HG02885 (cell line): ENCODE results near the gene HID1.
"Not testable (repeated sequence)": the region's sequence is repeated elsewhere in the genome, so short reads cannot be mapped to it uniquely, and the experiment has no call there.

ENCODE experiments used
- ATAC-seq: cut with Tn5 transposase; IDR thresholded peaks from one replicate; pipeline ENCODE4 v1.9.1; 2021; ENCODE audit warnings: mild to moderate bottlenecking; ENCODE audit not compliant: unreplicated experiment, poor library complexity

HID1 gene, protein sequence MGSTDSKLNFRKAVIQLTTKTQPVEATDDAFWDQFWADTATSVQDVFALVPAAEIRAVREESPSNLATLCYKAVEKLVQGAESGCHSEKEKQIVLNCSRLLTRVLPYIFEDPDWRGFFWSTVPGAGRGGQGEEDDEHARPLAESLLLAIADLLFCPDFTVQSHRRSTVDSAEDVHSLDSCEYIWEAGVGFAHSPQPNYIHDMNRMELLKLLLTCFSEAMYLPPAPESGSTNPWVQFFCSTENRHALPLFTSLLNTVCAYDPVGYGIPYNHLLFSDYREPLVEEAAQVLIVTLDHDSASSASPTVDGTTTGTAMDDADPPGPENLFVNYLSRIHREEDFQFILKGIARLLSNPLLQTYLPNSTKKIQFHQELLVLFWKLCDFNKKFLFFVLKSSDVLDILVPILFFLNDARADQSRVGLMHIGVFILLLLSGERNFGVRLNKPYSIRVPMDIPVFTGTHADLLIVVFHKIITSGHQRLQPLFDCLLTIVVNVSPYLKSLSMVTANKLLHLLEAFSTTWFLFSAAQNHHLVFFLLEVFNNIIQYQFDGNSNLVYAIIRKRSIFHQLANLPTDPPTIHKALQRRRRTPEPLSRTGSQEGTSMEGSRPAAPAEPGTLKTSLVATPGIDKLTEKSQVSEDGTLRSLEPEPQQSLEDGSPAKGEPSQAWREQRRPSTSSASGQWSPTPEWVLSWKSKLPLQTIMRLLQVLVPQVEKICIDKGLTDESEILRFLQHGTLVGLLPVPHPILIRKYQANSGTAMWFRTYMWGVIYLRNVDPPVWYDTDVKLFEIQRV

GRCh38 chr17:74972107-74972972 is at the start of gene HID1:
Gene HID1, minus strand, starts transcription at chr17:74972759. Its CDS starts 103 bp downstream, at chr17:74972656.
- ATAC-seq = no peak

- ATAC-seq = no peak
Measured at GRCh38 chr17:75020331-75021110, 48.0 kb upstream of the HID1 start.

- ATAC-seq = no peak
Measured at GRCh38 chr17:75019710-75020109, 47.2 kb upstream of the HID1 start.

DNA sequence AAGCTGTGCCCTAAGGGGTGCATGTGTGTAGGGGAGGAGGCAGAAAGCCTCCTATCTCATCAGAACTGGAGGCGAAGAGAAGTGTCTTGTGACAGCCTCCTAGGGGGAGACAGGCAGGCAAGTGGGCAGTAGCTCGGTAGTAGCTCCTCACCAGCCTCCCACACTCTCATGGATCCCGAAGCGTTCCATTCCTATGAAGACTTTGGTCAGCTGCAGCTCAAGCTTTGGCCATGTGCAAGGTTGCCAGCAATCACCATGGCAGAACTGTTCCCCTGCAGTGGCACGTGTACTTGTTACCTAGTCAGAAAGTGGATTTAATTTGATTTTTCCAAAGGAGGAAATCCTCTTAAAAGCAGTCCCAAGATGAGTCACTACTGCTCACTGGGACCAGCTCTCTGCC is 46.6 kb upstream of the HID1 start:
- no peak for ATAC-seq

GRCh38 chr17:75013092-75013559 is 40.6 kb upstream of the HID1 start:
- no peak for ATAC-seq

GRCh38 chr17:75012346-75013091 is 40.0 kb upstream of the HID1 start, which contains the start of gene MRPL58:
Gene MRPL58, plus strand, starts transcription at chr17:75012670. Its CDS starts 17 bp downstream, at chr17:75012687.
- peak; percentile 88 for ATAC-seq

- ATAC-seq = no peak
Measured at GRCh38 chr17:75012096-75012345, 39.5 kb upstream of the HID1 start.

GRCh38 chr17:75011401-75012095 is 39.0 kb upstream of the HID1 start:
- ATAC-seq = no peak

DNA sequence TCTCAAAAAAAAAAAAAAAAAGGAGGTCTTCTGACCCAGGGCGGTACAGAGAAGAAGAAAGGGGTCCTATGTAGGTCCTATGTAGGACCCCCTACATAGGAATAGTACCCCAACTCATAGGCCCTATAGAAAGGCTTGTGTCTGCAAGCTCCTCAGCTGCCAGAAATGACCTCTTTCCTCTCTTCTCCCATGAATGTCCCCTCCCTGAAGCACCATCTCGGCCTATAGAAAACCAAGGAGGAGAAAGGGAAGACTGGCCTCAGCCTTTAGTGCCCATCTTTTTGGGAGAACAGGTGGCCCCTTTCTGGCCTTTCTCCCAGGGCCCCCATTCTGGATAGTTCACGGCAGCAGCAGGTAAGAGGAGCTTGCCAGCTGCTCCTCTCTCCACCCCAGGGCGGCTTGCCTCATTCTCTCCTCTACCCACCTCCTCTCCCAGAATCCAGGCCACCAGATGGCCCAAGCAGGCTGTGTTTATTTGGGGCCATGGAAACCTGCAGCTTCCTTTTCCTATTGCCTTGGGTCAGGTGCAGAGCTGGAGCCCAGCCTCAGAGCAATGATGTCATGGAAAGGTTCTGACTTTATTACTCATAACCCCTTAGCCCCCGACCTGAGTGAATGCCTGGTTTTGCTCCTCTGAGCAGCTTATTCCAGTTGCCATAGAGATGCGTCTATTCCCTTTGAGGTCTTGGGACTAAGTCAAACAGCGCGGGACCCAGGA is 38.3 kb upstream of the HID1 start:
- no peak for ATAC-seq

GRCh38 chr17:75009139-75009724 is 36.7 kb upstream of the HID1 start:
- no peak for ATAC-seq

GRCh38 chr17:75008373-75008772 is 35.8 kb upstream of the HID1 start:
- no peak for ATAC-seq

- ATAC-seq = no peak
Measured at GRCh38 chr17:75006653-75007052, 34.1 kb upstream of the HID1 start.

DNA sequence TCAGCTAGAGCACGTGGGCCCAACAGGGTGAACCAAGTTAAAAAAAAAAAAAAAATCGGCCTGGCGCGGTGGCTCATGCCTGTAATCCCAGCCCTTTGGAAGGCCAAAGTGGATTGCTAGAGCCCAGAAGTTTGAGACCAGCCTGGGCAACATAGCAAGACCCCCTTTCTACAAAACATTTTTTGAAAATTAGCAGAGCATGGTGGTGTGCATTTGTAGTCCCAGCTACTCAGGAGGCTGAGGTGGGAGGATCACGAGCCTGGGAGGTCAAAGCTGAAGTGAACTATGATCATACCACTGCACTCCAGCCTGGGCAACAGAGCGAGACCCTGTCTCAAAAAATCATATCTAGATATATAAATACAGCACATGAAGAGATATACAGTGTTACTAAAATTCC is 33.5 kb upstream of the HID1 start:
- ATAC-seq = not testable (repeated sequence)

GRCh38 chr17:75005291-75005690 is 32.7 kb upstream of the HID1 start:
- no peak for ATAC-seq

- no peak for ATAC-seq
Measured at GRCh38 chr17:75004371-75004770, 31.8 kb upstream of the HID1 start.

- no peak for ATAC-seq
Measured at GRCh38 chr17:75003957-75004355, 31.4 kb upstream of the HID1 start.

GRCh38 chr17:75003070-75003956 is 30.8 kb upstream of the HID1 start:
- ATAC-seq = no peak
